Stimulated activated CD8-positive, alpha-beta memory T cell treated with anti-CD3 and anti-CD28 coated beads, Interleukin-7, amount 100 ng/mL, for 1 hour (primary cell): ENCODE measurements around the gene TOR4A.
"Not testable (repeated sequence)": the region's sequence is repeated elsewhere in the genome, so short reads cannot be mapped to it uniquely, and the experiment has no call there.

Experiments
- DNase-seq, 2 donors: peaks; one replicate each; pipeline ENCODE4 v3.0.0-alpha.2; 2020; ENCODE audit warnings: low read depth in 2 of 2

Gene TOR4A

GRCh38 chr9:137237759-137238726 is 39.5 kb upstream of the TOR4A start:
- no peak for DNase-seq

- not testable (repeated sequence) for DNase-seq
Observed at GRCh38 chr9:137239541-137240200, 37.9 kb upstream of the TOR4A start.

GRCh38 chr9:137240318-137240840 is 37.1 kb upstream of the TOR4A start:
- peak; percentile 15 to 37 for DNase-seq

GRCh38 chr9:137240841-137241489 is 36.6 kb upstream of the TOR4A start, which contains the start of gene TUBB4B:
TUBB4B (plus strand) TSS chr9:137241287; CDS start chr9:137241361, 74 bp downstream.
- peak; percentile 89 to 95 for DNase-seq

- DNase-seq = peak; percentile 35 to 52
Observed at GRCh38 chr9:137241490-137242268, 35.8 kb upstream of the TOR4A start.

- DNase-seq = no peak
Observed at GRCh38 chr9:137242269-137243203, 35.0 kb upstream of the TOR4A start.

- DNase-seq = not testable (repeated sequence)
Observed at GRCh38 chr9:137243266-137243625, 34.3 kb upstream of the TOR4A start.

GRCh38 chr9:137243626-137244485 is 33.7 kb upstream of the TOR4A start:
- DNase-seq = no peak

- no peak for DNase-seq
Observed at GRCh38 chr9:137244486-137245449, 32.8 kb upstream of the TOR4A start.

- DNase-seq = no peak
Observed at GRCh38 chr9:137245450-137246421, 31.8 kb upstream of the TOR4A start.

GRCh38 chr9:137247135-137247915 is 30.2 kb upstream of the TOR4A start:
- DNase-seq = no peak

GRCh38 chr9:137247916-137248175 is 29.7 kb upstream of the TOR4A start:
- no peak for DNase-seq

GRCh38 chr9:137250329-137251193 is 27.0 kb upstream of the TOR4A start:
- DNase-seq = no peak

GRCh38 chr9:137251194-137251461 is 26.4 kb upstream of the TOR4A start, which contains the start of gene STPG3:
STPG3 (plus strand) TSS chr9:137251286; CDS start chr9:137251287, 1 bp downstream.
- no peak for DNase-seq

- no peak for DNase-seq
Observed at GRCh38 chr9:137251490-137252268, 25.8 kb upstream of the TOR4A start.
